ENCODE data around the gene NME4.

GRCh38 chr16:370979-371514, 26.0 kb upstream of the NME4 start:
- no peak for TF ChIP-seq POLR2A (IDR thresholded peaks at IDR 0.05; ENCODE audit: low read depth, low read length)
- TF ChIP-seq POLR2AphosphoS5 (IDR thresholded peaks at IDR 0.05; ENCODE audit: low read depth, low read length) = no peak

Measured in GM12892 (cell line).